ENCODE results near the gene SYNE1. TPM values are rescaled to one million over a fixed set of nuclear protein-coding genes. Genes with fewer than 3 reads are reported as not detected.

The SYNE1 gene
- polyA plus RNA-seq, 1 donor from 2014 or later: 38.5 TPM

- H3K9me2 ChIP-seq (ENCODE audit: insufficient read depth, low read length): no peaks in the 10 kb centered on the region
- H3K27ac ChIP-seq (ENCODE audit: low read length): no peak overlapping the region
- no peak overlapping the region for H2AFZ ChIP-seq (ENCODE audit: low read depth, low read length)
- no peaks in the 10 kb centered on the region for H3K36me3 ChIP-seq (ENCODE audit: insufficient read depth, low read length)
- no peaks in the 10 kb centered on the region for H3F3A ChIP-seq (ENCODE audit: insufficient read depth, low read length, poor library complexity, severe bottlenecking)
- no peak overlapping the region for H3K4me2 ChIP-seq (ENCODE audit: low read length)
- TF ChIP-seq RAD21 (conservative IDR thresholded peaks at IDR 0.05) (no peak), SMC3 (conservative IDR thresholded peaks at IDR 0.05; ENCODE audit: poor library complexity) (no peak), MXI1 (conservative IDR thresholded peaks at IDR 0.05; ENCODE audit: poor library complexity, severe bottlenecking) (no peak), REST (IDR thresholded peaks at IDR 0.05; ENCODE audit: borderline replicate concordance) (no peak), EP300 (conservative IDR thresholded peaks at IDR 0.05; ENCODE audit: poor library complexity, severe bottlenecking) (no peak), TAF1 (IDR thresholded peaks at IDR 0.05; ENCODE audit: low read depth) (no peak), CTCF (IDR thresholded peaks at IDR 0.05; ENCODE audit: poor library complexity, severe bottlenecking) (no peak), EZH2 (IDR thresholded peaks at IDR 0.05; ENCODE audit: borderline replicate concordance, insufficient read depth, low read length, poor library complexity, severe bottlenecking) (no peak), POLR2AphosphoS5 (IDR thresholded peaks at IDR 0.05) (no peak)
- no peaks in the 10 kb centered on the region for H3K9me3 ChIP-seq (ENCODE audit: low read length)
- no peaks in the 10 kb centered on the region for H3K79me2 ChIP-seq (replicated peaks; ENCODE audit: insufficient read depth, low read length)
- H3K9ac ChIP-seq (ENCODE audit: low read length): no peak overlapping the region
- H4K20me1 ChIP-seq (ENCODE audit: insufficient read depth): no peaks in the 10 kb centered on the region
- no peak overlapping the region for H3K4me3 ChIP-seq (ENCODE audit: low read length)
- no peaks in the 10 kb centered on the region for H3K27me3 ChIP-seq (ENCODE audit: insufficient read depth, low read depth, low read length)
These were observed 341.8 kb downstream of the SYNE1 start for GRCh38 chr6:152295346-152295745.

GRCh38 chr6:152293404-152293803, 343.8 kb downstream of the SYNE1 start:
- TF ChIP-seq SMC3 (conservative IDR thresholded peaks at IDR 0.05; ENCODE audit: poor library complexity) (no peak), EZH2 (IDR thresholded peaks at IDR 0.05; ENCODE audit: borderline replicate concordance, insufficient read depth, low read length, poor library complexity, severe bottlenecking) (no peak), REST (IDR thresholded peaks at IDR 0.05; ENCODE audit: borderline replicate concordance) (no peak), MXI1 (conservative IDR thresholded peaks at IDR 0.05; ENCODE audit: poor library complexity, severe bottlenecking) (no peak), RAD21 (conservative IDR thresholded peaks at IDR 0.05) (no peak), CTCF (IDR thresholded peaks at IDR 0.05; ENCODE audit: poor library complexity, severe bottlenecking) (no peak), TAF1 (IDR thresholded peaks at IDR 0.05; ENCODE audit: low read depth) (no peak), EP300 (conservative IDR thresholded peaks at IDR 0.05; ENCODE audit: poor library complexity, severe bottlenecking) (no peak), POLR2AphosphoS5 (IDR thresholded peaks at IDR 0.05) (no peak)
- H3F3A ChIP-seq (ENCODE audit: insufficient read depth, low read length, poor library complexity, severe bottlenecking): no peaks in the 10 kb centered on the region
- H4K20me1 ChIP-seq (ENCODE audit: insufficient read depth): no peaks in the 10 kb centered on the region
- no peaks in the 10 kb centered on the region for H3K79me2 ChIP-seq (replicated peaks; ENCODE audit: insufficient read depth, low read length)
- H3K9ac ChIP-seq (ENCODE audit: low read length): no peak overlapping the region
- H3K27ac ChIP-seq (ENCODE audit: low read length): no peak overlapping the region
- no peak overlapping the region for H3K4me3 ChIP-seq (ENCODE audit: low read length)
- no peaks in the 10 kb centered on the region for H3K36me3 ChIP-seq (ENCODE audit: insufficient read depth, low read length)
- H3K4me2 ChIP-seq (ENCODE audit: low read length): no peak overlapping the region
- H3K9me3 ChIP-seq (ENCODE audit: low read length): no peaks in the 10 kb centered on the region
- no peak overlapping the region for H2AFZ ChIP-seq (ENCODE audit: low read depth, low read length)
- H3K9me2 ChIP-seq (ENCODE audit: insufficient read depth, low read length): no peaks in the 10 kb centered on the region
- no peaks in the 10 kb centered on the region for H3K27me3 ChIP-seq (ENCODE audit: insufficient read depth, low read depth, low read length)
